Spinal cord (tissue), 10 donors: Measurements from ENCODE around the gene AHDC1. TPM values are rescaled to one million over a fixed set of nuclear protein-coding genes. Genes with fewer than 3 reads are reported as not detected.

Experiments
- DNase-seq, 6 donors: peaks; one replicate each; pipeline versions ENCODE4 v3.0.0 to v3.0.0-alpha.2; 2013 to 2015; ENCODE audit warnings: low spot score in 6 of 6, low read depth in 4 of 6
- H3K27ac ChIP-seq: one replicate; pipeline ENCODE4 v1.5.1; 2013; ENCODE audit warnings: low read depth, low read length, control low read depth
- H3K27me3 ChIP-seq: one replicate; pipeline ENCODE4 v1.6.1; 2013; ENCODE audit warnings: low read length; ENCODE audit not compliant: control insufficient read depth, insufficient read depth
- H3K36me3 ChIP-seq: one replicate; pipeline ENCODE4 v1.6.1; 2013; ENCODE audit warnings: low read length; ENCODE audit not compliant: control insufficient read depth, insufficient read depth
- H3K4me1 ChIP-seq: one replicate; pipeline ENCODE4 v1.6.1; 2013; ENCODE audit warnings: low read length; ENCODE audit not compliant: control insufficient read depth, insufficient read depth
- H3K4me3 ChIP-seq: one replicate; pipeline ENCODE4 v1.5.1; 2013; ENCODE audit warnings: low read depth, low read length, control low read depth
- H3K9me3 ChIP-seq: one replicate; pipeline ENCODE4 v1.6.1; 2013; ENCODE audit warnings: low read length; ENCODE audit not compliant: control insufficient read depth, insufficient read depth
- WGBS: methylation state at CpG from one replicate; pipeline ENCODE4 v1.1.5; 2013; ENCODE audit warnings: missing lambda C conversion rate; ENCODE audit not compliant: insufficient coverage; 5-methylcytosine and 5-hydroxymethylcytosine counted together
- polyA plus RNA-seq, 2 donors: library from polyadenylated mRNA; unstranded; fragments of 120-200 nt; gene quantifications; one replicate each; pipeline ENCODE4 v1.2.1, GENCODE V29; 2013; ENCODE audit not compliant: insufficient read length in 2 of 2
- total RNA-seq, 2 donors: library from RNA; depleted of rRNA in 1 of 2; stranded (reverse); fragments of 120-200 nt in 1 of 2; fragments of >200 nt in 1 of 2; gene quantifications; one replicate each; pipeline versions ENCODE4 v1.2.3 to v1.2.4, GENCODE V29; 2013 to 2014
- donor health status: healthy.

The AHDC1 gene
- total and polyA plus RNA-seq, 4 donors = 13.2 to 68.9 (median 43.3) TPM

DNA sequence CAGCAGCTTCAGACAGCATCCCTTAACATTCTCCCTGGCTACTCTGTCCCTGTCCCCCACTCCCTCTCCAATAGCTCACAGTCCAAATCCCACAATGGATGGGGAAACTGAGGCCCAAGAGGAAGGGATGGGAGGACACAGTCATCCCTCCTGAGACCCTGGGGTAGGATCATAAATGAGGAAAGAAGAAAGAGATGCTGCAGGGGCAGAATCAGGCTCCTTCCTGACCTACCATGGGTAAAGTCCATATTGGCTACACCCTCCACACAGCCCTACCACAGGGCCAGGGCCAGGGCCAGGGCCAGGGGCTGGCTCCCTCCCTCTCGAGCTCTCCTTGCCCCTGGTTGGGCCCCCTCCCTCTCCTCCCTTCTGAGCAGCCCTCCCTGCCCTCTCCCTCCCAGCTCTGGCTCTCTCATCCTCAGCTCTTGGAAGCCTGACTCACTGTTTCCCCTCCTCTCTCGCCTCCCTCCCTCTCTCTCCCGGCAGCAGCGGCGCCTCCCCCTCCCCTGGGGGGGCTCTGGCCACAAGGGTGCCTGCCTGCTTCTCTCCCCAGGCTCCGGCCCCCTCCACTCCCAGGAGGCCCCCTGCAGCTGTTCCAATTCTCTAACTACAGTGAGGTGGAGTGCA lies 4.9 kb downstream of the AHDC1 start:
- H3K36me3 ChIP-seq = peaks cover 70% of the 10 kb centered on the region
- 2% methylated on average over 6 of the region's 6 CpGs for WGBS
- H3K27ac ChIP-seq = peak overlapping the region; percentile 82
- H3K4me3 ChIP-seq = peak overlapping the region; percentile 16
- peaks cover 86% of the 10 kb centered on the region for H3K4me1 ChIP-seq
- no peaks in the 10 kb centered on the region for H3K9me3 ChIP-seq
- no peaks in the 10 kb centered on the region for H3K27me3 ChIP-seq
- DNase-seq = peak in 1 of 6 donors; percentile 72

GRCh38 chr1:27598295-27598687 lies 5.7 kb downstream of the AHDC1 start:
- Histone ChIP-seq H3K9me3 (no peaks in the 10 kb centered on the region), H3K27me3 (no peaks in the 10 kb centered on the region), H3K4me1 (peaks cover 93% of the 10 kb centered on the region), H3K4me3 (no peak overlapping the region), H3K36me3 (peaks cover 73% of the 10 kb centered on the region), H3K27ac (peak overlapping the region; percentile 82)
- peak in 1 of 6 donors; percentile 50 for DNase-seq
- 46% methylated on average over 2 of the region's 3 CpGs for WGBS

- Histone ChIP-seq H3K36me3 (peaks cover 78% of the 10 kb centered on the region), H3K9me3 (no peaks in the 10 kb centered on the region), H3K4me3 (no peak overlapping the region), H3K27me3 (no peaks in the 10 kb centered on the region), H3K4me1 (peaks cover 99% of the 10 kb centered on the region), H3K27ac (peak overlapping the region; percentile 82)
- 23% methylated on average over 1 of the region's 7 CpGs for WGBS
- no peak for DNase-seq
These were observed 6.2 kb downstream of the AHDC1 start for GRCh38 chr1:27597516-27598294.

DNA sequence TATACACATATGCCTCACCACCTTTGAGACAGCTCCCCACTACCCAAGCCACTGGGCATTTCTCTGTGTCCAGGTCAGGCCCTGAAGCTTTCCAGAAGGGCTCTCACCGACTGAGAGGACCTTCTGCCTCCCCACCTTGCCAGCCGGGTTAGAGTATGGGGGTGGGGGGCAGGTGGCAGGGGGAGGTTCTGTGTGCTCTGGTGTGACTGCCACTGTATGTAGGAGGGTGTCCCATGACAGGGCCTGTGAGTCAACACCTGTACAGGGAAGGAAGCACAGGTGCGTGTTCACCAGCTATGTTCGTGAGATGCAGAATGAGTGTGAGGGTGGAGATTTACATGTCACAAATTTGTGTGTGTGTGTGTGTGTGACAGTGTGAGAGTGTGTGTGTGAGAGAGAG lies 7.0 kb downstream of the AHDC1 start:
- Histone ChIP-seq H3K4me1 (peaks cover 100% of the 10 kb centered on the region), H3K9me3 (no peaks in the 10 kb centered on the region), H3K36me3 (peaks cover 80% of the 10 kb centered on the region), H3K27me3 (no peaks in the 10 kb centered on the region), H3K4me3 (no peak overlapping the region), H3K27ac (peak overlapping the region; percentile 82)
- DNase-seq = no peak
- WGBS = 59% methylated on average over 4 of the region's 4 CpGs

- no peaks in the 10 kb centered on the region for H3K27me3 ChIP-seq
- H3K27ac ChIP-seq = peak overlapping the region; percentile 6
- H3K4me1 ChIP-seq = peaks cover 100% of the 10 kb centered on the region
- no peak for DNase-seq
- WGBS = 25% methylated on average over 9 of the region's 9 CpGs
- peaks cover 78% of the 10 kb centered on the region for H3K36me3 ChIP-seq
- H3K4me3 ChIP-seq = no peak overlapping the region
- no peaks in the 10 kb centered on the region for H3K9me3 ChIP-seq
These were observed 7.7 kb downstream of the AHDC1 start for GRCh38 chr1:27596261-27596660.

DNA sequence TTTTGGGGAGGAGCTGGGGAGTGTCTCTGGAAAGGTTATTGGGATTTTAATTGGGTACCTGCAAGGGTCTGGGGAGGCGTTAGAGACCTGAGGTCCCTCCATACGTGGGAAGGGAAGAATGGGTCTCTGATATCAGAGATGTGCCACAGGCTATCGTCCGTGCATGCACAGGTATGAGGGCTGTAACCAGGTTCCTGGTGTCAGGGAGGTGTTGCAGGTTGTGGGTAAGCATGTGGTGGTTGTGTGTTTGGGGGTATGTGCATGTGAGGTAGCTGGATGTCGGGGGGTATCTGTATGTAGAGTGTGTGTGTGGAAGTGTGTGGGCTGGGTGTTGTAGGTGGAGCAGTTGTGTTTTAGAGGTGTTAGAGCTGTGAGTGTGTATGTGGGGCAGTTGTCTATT lies 8.3 kb downstream of the AHDC1 start:
- H3K36me3 ChIP-seq = peaks cover 80% of the 10 kb centered on the region
- H3K9me3 ChIP-seq = no peaks in the 10 kb centered on the region
- H3K27ac ChIP-seq = no peak overlapping the region
- H3K27me3 ChIP-seq = no peaks in the 10 kb centered on the region
- WGBS = 74% methylated on average over 5 of the region's 5 CpGs
- peaks cover 100% of the 10 kb centered on the region for H3K4me1 ChIP-seq
- H3K4me3 ChIP-seq = no peak overlapping the region
- no peak for DNase-seq

- Histone ChIP-seq H3K27ac (peak overlapping the region; percentile 44), H3K4me3 (no peak overlapping the region), H3K4me1 (peaks cover 100% of the 10 kb centered on the region), H3K36me3 (peaks cover 83% of the 10 kb centered on the region), H3K27me3 (no peaks in the 10 kb centered on the region), H3K9me3 (no peaks in the 10 kb centered on the region)
- DNase-seq = no peak
- 39% methylated on average over 17 of the region's 17 CpGs for WGBS
These were observed 9.1 kb downstream of the AHDC1 start for GRCh38 chr1:27594564-27595510.

DNA sequence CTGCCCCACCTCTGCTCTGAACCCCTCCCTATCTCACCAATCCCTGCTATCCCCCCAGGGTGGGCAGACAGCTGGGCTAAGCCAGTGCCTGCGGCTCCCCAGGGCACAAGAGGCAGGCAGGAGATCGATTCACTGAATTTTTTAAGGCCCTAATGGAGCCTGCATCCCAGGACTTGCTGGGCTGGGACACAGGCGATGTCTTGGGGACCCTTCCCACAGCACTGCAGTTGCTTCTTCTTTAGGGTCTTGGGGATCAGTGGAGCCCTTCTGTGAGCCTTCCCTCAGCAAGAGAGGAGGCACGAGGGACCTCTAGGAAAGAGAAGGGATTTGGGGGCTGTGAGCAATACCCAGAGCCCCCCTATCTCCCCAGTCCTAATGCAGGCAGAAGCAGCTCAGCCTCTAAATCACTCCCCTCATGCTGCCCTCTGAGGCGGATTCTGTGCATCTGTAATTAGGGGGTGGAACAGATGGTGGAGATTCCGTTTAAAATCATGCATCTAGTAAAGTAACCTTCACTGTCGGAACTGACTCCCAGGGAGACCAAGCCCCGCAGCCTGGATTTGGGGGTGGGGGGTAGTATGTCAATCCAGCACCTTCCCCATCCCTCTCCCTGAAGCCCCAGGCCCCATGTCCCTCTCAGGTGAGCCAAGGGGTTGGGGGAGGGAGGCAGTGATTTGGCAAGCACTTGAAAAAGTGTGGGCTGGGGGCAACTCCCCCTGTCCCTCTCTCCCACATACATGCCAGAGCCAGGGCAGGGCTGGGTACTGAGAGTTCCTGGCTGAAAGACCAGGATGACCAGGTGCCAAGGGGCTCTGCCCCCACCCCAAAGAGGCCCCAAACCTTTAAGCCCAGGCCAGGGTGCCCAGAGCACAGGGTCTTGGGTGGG lies 10.0 kb downstream of the AHDC1 start:
- peaks cover 83% of the 10 kb centered on the region for H3K36me3 ChIP-seq
- DNase-seq = peak in 1 of 6 donors; percentile 80

More for the DNA sequence above, 10.0 kb downstream of the AHDC1 start:
- H3K27me3 ChIP-seq = no peaks in the 10 kb centered on the region
- peak overlapping the region; percentile 44 for H3K27ac ChIP-seq
- no peak overlapping the region for H3K4me3 ChIP-seq
- peaks cover 100% of the 10 kb centered on the region for H3K4me1 ChIP-seq
- no peaks in the 10 kb centered on the region for H3K9me3 ChIP-seq
- 17% methylated on average over 2 of the region's 8 CpGs for WGBS
